Spinal cord (tissue), 10 donors: ENCODE measurements around the gene MAD2L1BP. TPM values are rescaled to one million over a fixed set of nuclear protein-coding genes. Genes with fewer than 3 reads are reported as not detected.
A peak's percentile ranks its signal among the peaks of the same experiment; 100 is the strongest.
"Not testable (repeated sequence)": the region's sequence is repeated elsewhere in the genome, so short reads cannot be mapped to it uniquely, and the experiment has no call there.

Experiments used
- DNase-seq, 6 donors: peaks; one replicate each; pipeline versions ENCODE4 v3.0.0 to v3.0.0-alpha.2; 2013 to 2015; ENCODE audit warnings: low spot score in 6 of 6, low read depth in 4 of 6
- H3K27ac ChIP-seq: one replicate; pipeline ENCODE4 v1.5.1; 2013; ENCODE audit warnings: low read depth, low read length, control low read depth
- H3K27me3 ChIP-seq: one replicate; pipeline ENCODE4 v1.6.1; 2013; ENCODE audit warnings: low read length; ENCODE audit not compliant: control insufficient read depth, insufficient read depth
- H3K36me3 ChIP-seq: one replicate; pipeline ENCODE4 v1.6.1; 2013; ENCODE audit warnings: low read length; ENCODE audit not compliant: control insufficient read depth, insufficient read depth
- H3K4me1 ChIP-seq: one replicate; pipeline ENCODE4 v1.6.1; 2013; ENCODE audit warnings: low read length; ENCODE audit not compliant: control insufficient read depth, insufficient read depth
- H3K4me3 ChIP-seq: one replicate; pipeline ENCODE4 v1.5.1; 2013; ENCODE audit warnings: low read depth, low read length, control low read depth
- H3K9me3 ChIP-seq: one replicate; pipeline ENCODE4 v1.6.1; 2013; ENCODE audit warnings: low read length; ENCODE audit not compliant: control insufficient read depth, insufficient read depth
- WGBS: methylation state at CpG from one replicate; pipeline ENCODE4 v1.1.5; 2013; ENCODE audit warnings: missing lambda C conversion rate; ENCODE audit not compliant: insufficient coverage; 5-methylcytosine and 5-hydroxymethylcytosine counted together
- polyA plus RNA-seq, 2 donors: library from polyadenylated mRNA; unstranded; fragments of 120-200 nt; gene quantifications; one replicate each; pipeline ENCODE4 v1.2.1, GENCODE V29; 2013; ENCODE audit not compliant: insufficient read length in 2 of 2
- total RNA-seq, 2 donors: library from RNA; depleted of rRNA in 1 of 2; stranded (reverse); fragments of 120-200 nt in 1 of 2; fragments of >200 nt in 1 of 2; gene quantifications; one replicate each; pipeline versions ENCODE4 v1.2.3 to v1.2.4, GENCODE V29; 2013 to 2014
- donor health status: healthy.

Gene MAD2L1BP
- total and polyA plus RNA-seq, 4 donors: 14.6 to 28.9 (median 26.9) TPM

GRCh38 chr6:43634702-43635303 lies 837 bp upstream of the MAD2L1BP start:
- peak in 1 of 6 donors; percentile 67 for DNase-seq
- Histone ChIP-seq H3K9me3 (no peaks in the 10 kb centered on the region), H3K27ac (peak overlapping the region; percentile 80), H3K27me3 (no peaks in the 10 kb centered on the region), H3K4me3 (no peak overlapping the region), H3K4me1 (peaks cover 40% of the 10 kb centered on the region), H3K36me3 (peaks cover 18% of the 10 kb centered on the region)
- WGBS: 71% methylated on average over 7 of the region's 9 CpGs

DNA sequence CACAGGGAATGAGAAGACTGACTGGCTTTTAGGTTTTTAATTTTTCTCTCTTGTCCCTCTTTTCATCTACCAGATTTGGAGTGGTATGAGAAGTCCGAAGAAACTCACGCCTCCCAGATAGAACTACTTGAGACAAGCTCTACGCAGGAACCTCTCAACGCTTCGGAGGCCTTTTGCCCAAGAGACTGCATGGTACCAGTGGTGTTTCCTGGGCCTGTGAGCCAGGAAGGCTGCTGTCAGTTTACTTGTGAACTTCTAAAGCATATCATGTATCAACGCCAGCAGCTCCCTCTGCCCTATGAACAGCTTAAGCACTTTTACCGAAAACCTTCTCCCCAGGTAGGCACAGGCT lies 644 bp downstream of the MAD2L1BP start:
- DNase-seq: no peak
- peak overlapping the region; percentile 97 for H3K4me3 ChIP-seq
- H3K27me3 ChIP-seq: no peaks in the 10 kb centered on the region
- H3K9me3 ChIP-seq: no peaks in the 10 kb centered on the region
- H3K27ac ChIP-seq: peak overlapping the region; percentile 80
- peaks cover 31% of the 10 kb centered on the region for H3K36me3 ChIP-seq
- WGBS: 24% methylated on average over 3 of the region's 7 CpGs
- peaks cover 36% of the 10 kb centered on the region for H3K4me1 ChIP-seq

- H3K27ac ChIP-seq: no peak overlapping the region
- WGBS: 85% methylated on average over 21 of the region's 21 CpGs
- no peaks in the 10 kb centered on the region for H3K9me3 ChIP-seq
- peaks cover 43% of the 10 kb centered on the region for H3K36me3 ChIP-seq
- peaks cover 39% of the 10 kb centered on the region for H3K4me1 ChIP-seq
- DNase-seq: no peak
- no peak overlapping the region for H3K4me3 ChIP-seq
- no peaks in the 10 kb centered on the region for H3K27me3 ChIP-seq
These were observed 4.6 kb downstream of the MAD2L1BP start for GRCh38 chr6:43639984-43640800.

DNA sequence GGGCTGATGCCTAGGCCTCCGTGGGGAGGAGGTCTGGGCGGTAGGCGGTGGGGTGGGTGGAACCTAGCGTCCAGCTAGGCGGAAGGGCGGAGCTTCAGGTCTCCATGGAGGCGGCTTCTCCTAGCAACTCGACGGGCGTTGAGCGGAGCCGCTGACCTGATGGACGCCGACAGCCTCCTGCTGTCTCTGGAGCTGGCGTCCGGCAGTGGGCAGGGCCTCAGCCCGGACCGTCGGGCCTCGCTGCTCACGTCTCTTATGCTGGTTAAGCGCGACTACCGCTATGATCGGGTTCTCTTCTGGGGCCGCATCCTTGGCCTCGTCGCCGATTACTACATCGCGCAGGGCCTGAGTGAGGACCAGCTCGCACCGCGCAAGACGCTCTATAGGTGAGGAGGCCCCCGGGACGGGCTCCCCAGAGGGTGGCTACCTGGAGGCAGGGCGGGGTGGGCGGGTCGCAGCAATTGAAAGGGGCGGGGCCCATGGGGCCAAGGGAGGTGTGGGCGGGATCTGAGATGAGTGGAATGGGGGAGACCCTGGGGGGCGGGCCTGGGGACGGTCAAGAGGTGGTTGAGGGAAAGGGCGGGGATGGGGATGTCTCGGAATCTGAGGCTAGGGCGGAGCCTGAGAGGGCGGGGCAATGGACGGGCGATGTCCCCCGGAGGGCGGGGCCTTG lies 9.4 kb downstream of the MAD2L1BP start, which contains the start of gene RSPH9:
RSPH9 (plus strand) TSS at position 97 of the 673 bp plus-strand sequence; CDS start at position 160, 63 bp downstream.
- Histone ChIP-seq H3K9me3 (no peaks in the 10 kb centered on the region), H3K4me3 (peak within 1 kb of the TSS; percentile 52), H3K36me3 (peaks cover 23% of the 10 kb centered on the region), H3K27ac (peak within 1 kb of the TSS; percentile 69), H3K4me1 (peaks cover 12% of the 10 kb centered on the region), H3K27me3 (no peaks in the 10 kb centered on the region)
- peak in 2 of 6 donors; percentile 79 to 80 for DNase-seq
- 1% methylated on average over 52 of the region's 52 CpGs for WGBS

GRCh38 chr6:43645613-43645964 lies 9.9 kb downstream of the MAD2L1BP start:
- peak overlapping the region; percentile 52 for H3K4me3 ChIP-seq
- no peak for DNase-seq
- WGBS: 16% methylated on average over 6 of the region's 9 CpGs
- H3K4me1 ChIP-seq: peaks cover 10% of the 10 kb centered on the region
- H3K27ac ChIP-seq: no peak overlapping the region
- H3K36me3 ChIP-seq: peaks cover 18% of the 10 kb centered on the region
- no peaks in the 10 kb centered on the region for H3K27me3 ChIP-seq
- H3K9me3 ChIP-seq: no peaks in the 10 kb centered on the region

- Histone ChIP-seq H3K9me3 (no peaks in the 10 kb centered on the region), H3K4me3 (no peak overlapping the region), H3K36me3 (peaks cover 2% of the 10 kb centered on the region), H3K27ac (no peak overlapping the region), H3K27me3 (no peaks in the 10 kb centered on the region), H3K4me1 (peaks cover 10% of the 10 kb centered on the region)
- WGBS: no CpG with 5 or more reads among the region's 3 CpGs
- no peak for DNase-seq
These were observed 12.0 kb downstream of the MAD2L1BP start for GRCh38 chr6:43647613-43648012.

DNA sequence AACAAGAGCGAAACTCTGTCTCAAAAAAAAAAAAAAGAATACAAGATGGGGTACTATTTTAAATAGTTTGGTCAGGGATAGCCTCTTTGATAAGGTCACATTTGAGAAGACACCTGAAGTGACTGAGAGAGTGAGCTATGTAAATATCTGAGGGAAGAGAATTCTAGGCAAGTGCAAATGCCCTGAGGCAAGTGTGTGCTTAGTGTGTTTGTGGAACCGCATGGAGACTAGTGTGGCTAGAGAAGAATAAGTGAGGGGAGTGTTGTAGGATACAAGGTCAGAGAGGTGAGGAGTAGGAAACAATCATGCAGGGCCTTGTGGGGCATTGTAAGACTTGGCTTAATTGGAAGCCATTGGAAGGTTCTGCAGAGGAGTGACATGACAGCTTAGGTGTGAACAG lies 12.6 kb downstream of the MAD2L1BP start:
- WGBS: 92% methylated on average over 1 of the region's 2 CpGs
- Histone ChIP-seq H3K36me3 (no peaks in the 10 kb centered on the region), H3K9me3 (no peaks in the 10 kb centered on the region), H3K27ac (no peak overlapping the region), H3K4me3 (no peak overlapping the region), H3K4me1 (peaks cover 10% of the 10 kb centered on the region), H3K27me3 (no peaks in the 10 kb centered on the region)
- no peak for DNase-seq

GRCh38 chr6:43652822-43653221 lies 17.2 kb downstream of the MAD2L1BP start:
- 100% methylated on average over 1 of the region's 2 CpGs for WGBS
- not testable (repeated sequence) for H3K27ac ChIP-seq, H3K4me3 ChIP-seq, DNase-seq, H3K9me3 ChIP-seq, H3K27me3 ChIP-seq, H3K4me1 ChIP-seq
- peaks cover 12% of the 10 kb centered on the region for H3K36me3 ChIP-seq

DNA sequence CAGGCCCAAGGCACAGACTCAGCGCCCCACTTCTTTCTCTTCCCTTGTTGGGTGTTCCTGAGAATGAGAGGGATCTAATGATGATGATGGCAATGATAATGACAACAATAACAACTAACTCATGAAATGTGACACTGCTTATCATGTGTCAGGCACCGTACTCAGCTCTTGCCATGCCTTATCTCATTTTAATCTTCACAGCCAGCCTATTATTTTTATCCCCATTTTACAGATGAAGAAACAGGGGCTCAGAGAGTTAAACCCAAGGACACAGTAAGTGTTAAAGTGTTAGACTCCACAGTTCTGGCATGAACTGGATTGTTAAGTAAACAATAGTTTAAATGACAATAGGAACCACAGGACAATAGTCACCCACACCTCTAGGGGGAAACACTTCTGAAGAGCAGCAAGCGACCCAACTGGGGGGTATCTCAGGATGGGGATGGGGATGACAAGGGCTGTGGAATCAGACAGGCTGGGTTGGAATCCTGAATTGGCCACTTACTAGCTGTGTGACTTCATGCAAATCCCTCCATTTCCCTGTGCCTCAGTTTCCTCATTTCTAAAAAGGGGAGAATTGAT lies 21.7 kb downstream of the MAD2L1BP start:
- WGBS: 80% methylated on average over 1 of the region's 3 CpGs
- no peak overlapping the region for H3K4me3 ChIP-seq
- DNase-seq: no peak

More for the DNA sequence above, 21.7 kb downstream of the MAD2L1BP start:
- Histone ChIP-seq H3K4me1 (no peaks in the 10 kb centered on the region), H3K27ac (no peak overlapping the region), H3K9me3 (no peaks in the 10 kb centered on the region), H3K36me3 (peaks cover 16% of the 10 kb centered on the region), H3K27me3 (no peaks in the 10 kb centered on the region)
